IMR-90 (cell line): ENCODE results near the gene C11orf98.

ENCODE experiments used
- CEBPB ChIP-seq: IDR thresholded peaks from 2 replicates; pipeline ENCODE4 v1.6.1; 2012; ENCODE audit warnings: low read depth, low read length, improper control_type of control experiment
- RFX5 ChIP-seq: IDR thresholded peaks from 2 replicates; pipeline ENCODE4 v1.8.0; 2012; ENCODE audit warnings: low read depth, mild to moderate bottlenecking, low read length, moderate library complexity
- TF ChIP-seq, protein P1 (sequence below): conservative IDR thresholded peaks from 2 replicates; pipeline ENCODE4 v1.5.1; 2012; ENCODE audit warnings: mild to moderate bottlenecking, low read depth, low read length, improper control_type of control experiment

DNA sequence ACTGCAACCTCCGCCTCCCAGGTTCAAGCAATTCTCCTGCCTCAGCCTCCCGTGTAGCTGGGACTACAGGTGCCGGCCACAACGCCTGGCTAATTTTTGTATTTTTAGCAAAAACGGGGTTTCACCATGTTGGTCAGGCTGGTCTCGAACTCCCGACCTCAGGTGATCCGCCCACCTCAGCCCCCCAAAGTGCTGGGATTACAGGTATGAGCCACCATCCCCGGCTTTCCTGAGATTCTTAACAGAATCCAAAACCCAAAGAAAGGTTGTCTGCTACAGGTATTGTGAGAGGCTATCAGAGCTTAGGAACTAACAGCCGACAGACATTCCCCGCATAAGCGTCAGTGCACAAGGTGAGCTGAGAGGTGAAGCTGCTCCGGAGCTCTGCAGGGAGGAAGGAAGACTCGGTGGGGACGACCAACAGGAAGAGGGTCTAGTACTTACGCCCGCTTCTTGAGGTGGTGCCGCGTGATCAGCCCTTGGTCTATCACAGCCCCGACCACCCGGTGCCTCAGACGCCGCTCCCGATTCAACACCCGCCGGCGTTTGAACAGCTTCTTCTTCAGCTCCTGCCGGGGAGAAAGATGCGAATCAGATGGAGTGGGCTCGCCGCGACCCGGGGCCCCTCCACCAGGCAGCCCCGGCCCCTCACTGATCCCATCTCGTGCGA lies 470 bp downstream of the C11orf98 start:
- TF ChIP-seq, protein P1, sequence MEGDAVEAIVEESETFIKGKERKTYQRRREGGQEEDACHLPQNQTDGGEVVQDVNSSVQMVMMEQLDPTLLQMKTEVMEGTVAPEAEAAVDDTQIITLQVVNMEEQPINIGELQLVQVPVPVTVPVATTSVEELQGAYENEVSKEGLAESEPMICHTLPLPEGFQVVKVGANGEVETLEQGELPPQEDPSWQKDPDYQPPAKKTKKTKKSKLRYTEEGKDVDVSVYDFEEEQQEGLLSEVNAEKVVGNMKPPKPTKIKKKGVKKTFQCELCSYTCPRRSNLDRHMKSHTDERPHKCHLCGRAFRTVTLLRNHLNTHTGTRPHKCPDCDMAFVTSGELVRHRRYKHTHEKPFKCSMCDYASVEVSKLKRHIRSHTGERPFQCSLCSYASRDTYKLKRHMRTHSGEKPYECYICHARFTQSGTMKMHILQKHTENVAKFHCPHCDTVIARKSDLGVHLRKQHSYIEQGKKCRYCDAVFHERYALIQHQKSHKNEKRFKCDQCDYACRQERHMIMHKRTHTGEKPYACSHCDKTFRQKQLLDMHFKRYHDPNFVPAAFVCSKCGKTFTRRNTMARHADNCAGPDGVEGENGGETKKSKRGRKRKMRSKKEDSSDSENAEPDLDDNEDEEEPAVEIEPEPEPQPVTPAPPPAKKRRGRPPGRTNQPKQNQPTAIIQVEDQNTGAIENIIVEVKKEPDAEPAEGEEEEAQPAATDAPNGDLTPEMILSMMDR = no peak
- no peak for TF ChIP-seq RFX5
- TF ChIP-seq CEBPB = no peak
